GM12872 (cell line): Measurements from ENCODE around the gene ABHD14A.

Source experiments
- TF ChIP-seq, protein P1 (sequence below): IDR thresholded peaks from 3 replicates; pipeline ENCODE4 v1.5.1; 2011; ENCODE audit warnings: low read depth, mild to moderate bottlenecking, low read length, moderate library complexity; ENCODE audit not compliant: insufficient read depth

ABHD14A gene

DNA sequence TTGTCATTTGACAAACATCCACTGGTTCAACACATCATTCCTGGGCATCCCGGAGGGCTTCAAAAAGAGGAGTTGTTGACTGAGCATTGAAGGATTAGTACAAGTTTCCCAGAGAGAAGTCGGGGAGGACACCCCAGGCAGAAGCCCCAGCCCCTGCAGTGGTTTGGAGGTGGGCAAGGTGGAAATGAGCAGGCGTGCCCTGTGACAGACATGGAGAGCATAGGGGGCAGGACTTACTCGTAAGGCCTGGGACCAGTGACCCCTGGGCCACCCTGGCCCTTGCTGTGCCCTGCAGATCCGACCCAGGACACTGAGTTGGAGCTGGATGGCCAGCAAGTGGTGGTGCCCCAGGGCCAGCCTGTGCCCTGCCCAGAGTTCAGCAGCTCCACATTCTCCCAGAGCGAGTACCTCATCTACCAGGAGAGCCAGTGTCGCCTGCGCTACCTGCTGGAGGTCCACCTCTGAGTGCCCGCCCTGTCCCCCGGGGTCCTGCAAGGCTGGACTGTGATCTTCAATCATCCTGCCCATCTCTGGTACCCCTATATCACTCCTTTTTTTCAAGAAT lies 26.8 kb upstream of the ABHD14A start:
- TF ChIP-seq, protein P1, sequence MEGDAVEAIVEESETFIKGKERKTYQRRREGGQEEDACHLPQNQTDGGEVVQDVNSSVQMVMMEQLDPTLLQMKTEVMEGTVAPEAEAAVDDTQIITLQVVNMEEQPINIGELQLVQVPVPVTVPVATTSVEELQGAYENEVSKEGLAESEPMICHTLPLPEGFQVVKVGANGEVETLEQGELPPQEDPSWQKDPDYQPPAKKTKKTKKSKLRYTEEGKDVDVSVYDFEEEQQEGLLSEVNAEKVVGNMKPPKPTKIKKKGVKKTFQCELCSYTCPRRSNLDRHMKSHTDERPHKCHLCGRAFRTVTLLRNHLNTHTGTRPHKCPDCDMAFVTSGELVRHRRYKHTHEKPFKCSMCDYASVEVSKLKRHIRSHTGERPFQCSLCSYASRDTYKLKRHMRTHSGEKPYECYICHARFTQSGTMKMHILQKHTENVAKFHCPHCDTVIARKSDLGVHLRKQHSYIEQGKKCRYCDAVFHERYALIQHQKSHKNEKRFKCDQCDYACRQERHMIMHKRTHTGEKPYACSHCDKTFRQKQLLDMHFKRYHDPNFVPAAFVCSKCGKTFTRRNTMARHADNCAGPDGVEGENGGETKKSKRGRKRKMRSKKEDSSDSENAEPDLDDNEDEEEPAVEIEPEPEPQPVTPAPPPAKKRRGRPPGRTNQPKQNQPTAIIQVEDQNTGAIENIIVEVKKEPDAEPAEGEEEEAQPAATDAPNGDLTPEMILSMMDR = no peak

DNA sequence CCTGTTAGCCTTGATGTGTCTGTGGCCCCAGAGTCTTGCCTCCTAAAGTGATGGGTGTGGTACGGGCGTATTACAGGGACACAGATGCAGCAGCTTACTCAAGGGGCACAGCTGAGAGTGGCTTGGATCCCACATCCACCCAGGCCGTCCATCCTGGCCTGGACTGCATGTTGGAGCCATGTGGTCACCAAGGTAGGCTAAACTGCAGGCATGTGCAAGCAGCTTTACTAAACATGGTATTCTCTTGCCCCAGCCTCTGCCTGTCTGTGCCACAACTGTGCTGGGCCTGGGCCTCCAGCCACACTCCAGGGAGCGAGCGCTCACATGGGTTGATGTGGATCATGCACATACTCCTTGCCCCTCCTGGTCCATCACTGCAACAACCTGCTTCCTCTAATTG lies 25.7 kb upstream of the ABHD14A start:
- TF ChIP-seq, protein P1 = no peak

DNA sequence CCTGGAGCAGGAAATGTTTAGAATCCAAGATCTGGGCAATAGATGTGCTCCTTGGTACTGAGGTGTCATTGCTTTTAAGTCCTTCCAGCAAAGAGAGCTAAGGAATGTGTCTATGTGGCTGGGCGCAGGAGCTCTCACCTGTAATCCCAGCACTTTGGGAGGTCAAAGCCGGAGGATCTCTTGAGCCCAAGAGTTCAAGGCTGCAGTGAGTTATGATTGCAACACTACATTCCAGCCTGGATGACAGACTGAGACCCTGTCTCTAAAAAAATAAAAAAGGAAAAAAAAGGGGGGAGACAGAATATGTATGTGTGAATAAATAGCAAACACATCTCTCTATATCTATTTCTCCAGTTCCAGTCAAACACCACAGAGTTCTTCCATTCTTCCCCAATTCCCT lies 24.0 kb upstream of the ABHD14A start:
- TF ChIP-seq, protein P1 = no peak

DNA sequence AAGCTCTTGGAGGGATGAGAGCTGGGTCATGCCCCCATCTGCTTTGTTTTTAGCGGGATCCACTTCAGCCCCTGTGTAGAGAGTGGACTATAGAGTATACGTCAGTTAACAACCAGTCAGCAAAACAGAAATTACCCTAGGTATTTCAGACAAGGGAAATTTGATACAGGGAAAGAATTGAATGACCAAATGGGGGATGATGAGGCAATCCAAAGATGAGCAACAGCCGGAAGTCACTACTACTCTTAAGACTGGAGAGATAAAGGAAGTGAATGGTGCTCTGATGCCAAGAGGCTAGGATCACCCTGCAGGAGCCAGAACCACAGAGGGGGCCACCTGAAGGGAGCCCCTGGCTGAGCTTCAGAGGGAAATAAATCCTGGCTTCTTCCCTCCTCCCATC lies 21.4 kb upstream of the ABHD14A start:
- TF ChIP-seq, protein P1 = no peak

DNA sequence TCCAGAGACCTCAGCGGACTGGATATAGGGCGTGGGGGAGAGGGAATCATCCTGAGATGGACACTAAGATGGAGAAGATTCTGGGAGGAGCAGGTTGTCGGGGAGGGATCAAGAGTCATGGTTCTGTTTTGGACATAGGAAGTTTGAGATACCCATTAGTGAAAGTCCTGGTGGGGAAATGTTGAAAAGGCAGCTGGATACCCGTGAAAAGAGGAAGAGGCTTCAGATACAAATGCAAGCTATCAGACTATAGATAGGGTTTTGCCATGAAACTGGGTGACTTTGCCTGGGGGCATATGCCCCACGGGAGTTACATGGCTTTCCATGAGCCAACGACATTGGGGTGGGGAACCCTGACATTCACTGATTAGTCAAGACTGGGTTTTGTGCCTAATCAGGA lies 20.8 kb upstream of the ABHD14A start:
- TF ChIP-seq, protein P1 = no peak

DNA sequence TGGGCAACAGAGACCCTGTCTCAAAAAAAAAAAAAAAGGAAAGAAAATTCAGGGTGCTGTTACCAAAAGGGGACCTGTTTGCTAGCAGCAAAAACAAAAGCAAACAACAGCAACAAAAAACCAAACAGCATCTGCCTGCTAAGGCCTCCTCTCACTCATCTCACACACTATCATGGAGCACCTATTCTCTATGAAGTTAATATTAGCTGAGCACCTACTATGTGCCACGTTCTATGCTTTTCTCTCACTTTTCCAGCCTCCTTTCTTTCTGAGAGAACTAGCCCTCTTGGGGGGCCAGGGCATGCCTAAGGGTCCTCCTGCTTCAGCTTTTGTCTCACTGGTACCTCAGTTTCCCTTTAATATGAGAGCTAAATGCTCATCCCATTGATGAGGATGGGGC lies 20.2 kb upstream of the ABHD14A start:
- TF ChIP-seq, protein P1 = no peak

DNA sequence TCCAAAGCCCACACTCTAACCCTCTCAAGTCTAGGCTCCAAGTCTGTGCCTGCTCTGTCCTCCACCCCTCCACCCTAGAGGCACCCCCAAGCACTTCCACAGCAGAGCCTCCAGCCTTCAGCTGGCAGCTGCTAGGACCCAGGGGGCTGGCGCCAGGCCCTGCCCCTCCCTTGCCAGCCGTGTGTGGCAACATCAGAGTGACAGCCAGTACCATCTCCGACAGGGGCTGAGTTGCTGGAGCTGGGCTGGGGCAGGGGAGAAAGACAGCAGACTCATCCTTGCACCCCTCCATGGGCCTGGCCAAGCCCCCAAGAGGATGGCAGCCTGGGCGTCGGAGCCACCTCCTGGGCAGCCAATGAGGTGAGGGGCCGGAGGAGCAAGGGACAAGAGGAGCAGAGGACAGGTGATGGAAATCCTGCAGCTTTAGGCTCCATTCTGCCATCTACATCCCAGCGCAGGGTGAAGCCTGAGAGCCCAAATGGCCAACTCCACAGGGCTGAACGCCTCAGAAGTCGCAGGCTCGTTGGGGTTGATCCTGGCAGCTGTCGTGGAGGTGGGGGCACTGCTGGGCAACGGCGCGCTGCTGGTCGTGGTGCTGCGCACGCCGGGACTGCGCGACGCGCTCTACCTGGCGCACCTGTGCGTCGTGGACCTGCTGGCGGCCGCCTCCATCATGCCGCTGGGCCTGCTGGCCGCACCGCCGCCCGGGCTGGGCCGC lies 19.5 kb upstream of the ABHD14A start, which contains the start of gene GPR62:
TSS of gene GPR62 (plus strand) at position 207 of the 718 bp plus-strand sequence. CDS start at position 479, 272 bp downstream.
- TF ChIP-seq, protein P1 = no peak
